NB4 (cell line): ENCODE results near the gene CAMKMT.

ENCODE experiments used
- DNase-seq: peaks from one replicate; pipeline ENCODE4 v3.0.0; 2010; ENCODE audit warnings: low read depth
- H3K4me3 ChIP-seq: one replicate; pipeline ENCODE4 v1.5.1; 2011; ENCODE audit warnings: mild to moderate bottlenecking, low read depth, low read length, moderate library complexity
- CTCF ChIP-seq: IDR thresholded peaks from one replicate; pipeline ENCODE4 v1.5.1; 2012; ENCODE audit warnings: low read depth, low read length
- MYC ChIP-seq: IDR thresholded peaks from 2 replicates; pipeline ENCODE4 v1.6.1; 2011; ENCODE audit warnings: low read depth, low read length
- POLR2A ChIP-seq: IDR thresholded peaks from 2 replicates; pipeline ENCODE4 v1.6.1; 2011; ENCODE audit warnings: mild to moderate bottlenecking; ENCODE audit not compliant: insufficient read length; ENCODE audit errors: extremely low read depth
- TF ChIP-seq, protein P1 (sequence below): IDR thresholded peaks from 2 replicates; pipeline ENCODE4 v1.6.1; 2011; ENCODE audit warnings: low read depth, low read length

CAMKMT gene

GRCh38 chr2:44398243-44398897, 36.6 kb downstream of the CAMKMT start:
- no peak overlapping the region for H3K4me3 ChIP-seq
- TF ChIP-seq, protein P1, sequence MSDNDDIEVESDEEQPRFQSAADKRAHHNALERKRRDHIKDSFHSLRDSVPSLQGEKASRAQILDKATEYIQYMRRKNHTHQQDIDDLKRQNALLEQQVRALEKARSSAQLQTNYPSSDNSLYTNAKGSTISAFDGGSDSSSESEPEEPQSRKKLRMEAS, result no peak
- TF ChIP-seq CTCF, result no peak
- no peak for DNase-seq

DNA sequence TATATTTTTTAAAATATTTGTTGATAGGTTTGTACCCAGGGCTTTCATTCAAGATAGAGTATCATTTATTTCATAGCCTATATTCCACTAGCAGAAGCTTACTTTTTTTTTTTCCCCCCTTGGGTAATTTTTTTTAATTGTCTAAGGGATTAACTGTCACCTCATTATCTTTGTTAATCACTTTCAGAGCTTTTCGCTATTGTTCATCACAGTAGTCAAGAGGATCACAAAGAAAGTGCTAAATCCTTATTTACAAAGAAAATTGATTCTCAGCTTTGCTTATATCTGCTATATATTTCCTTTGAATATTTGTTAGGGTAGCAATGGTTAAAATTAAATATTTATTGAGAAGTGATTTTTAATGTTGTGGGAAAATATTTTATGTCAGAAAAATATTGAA, 59.0 kb downstream of the CAMKMT start:
- DNase-seq, result no peak
- H3K4me3 ChIP-seq, result no peak overlapping the region
- no peak for TF ChIP-seq MYC
- TF ChIP-seq CTCF, result no peak
- TF ChIP-seq POLR2A, result no peak
- TF ChIP-seq, protein P1, result no peak

- TF ChIP-seq CTCF (no peak), MYC (no peak), POLR2A (no peak)
- TF ChIP-seq, protein P1, result no peak
- no peak for DNase-seq
- no peak overlapping the region for H3K4me3 ChIP-seq
These were observed 62.5 kb downstream of the CAMKMT start for GRCh38 chr2:44424211-44424610.

DNA sequence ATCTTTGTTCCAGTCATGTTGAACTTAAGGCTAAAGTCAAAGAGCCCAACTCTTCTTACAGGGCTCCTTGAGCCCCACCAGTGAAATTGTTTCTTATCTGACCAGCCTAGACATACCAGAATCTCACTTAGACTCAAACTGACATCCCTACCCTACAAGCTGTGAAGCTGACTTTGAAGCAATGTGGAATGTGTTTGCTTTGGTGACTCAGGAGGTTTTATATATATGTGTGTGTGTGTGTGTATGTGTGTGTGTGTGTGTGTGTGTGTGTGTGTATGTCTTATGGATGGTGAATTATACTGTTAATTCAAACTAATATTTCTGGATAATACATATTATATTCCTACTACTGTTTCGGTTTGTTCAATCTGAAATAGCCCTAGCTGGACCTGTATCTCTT, 67.3 kb downstream of the CAMKMT start:
- no peak overlapping the region for H3K4me3 ChIP-seq
- no peak for TF ChIP-seq MYC
- no peak for DNase-seq

DNA sequence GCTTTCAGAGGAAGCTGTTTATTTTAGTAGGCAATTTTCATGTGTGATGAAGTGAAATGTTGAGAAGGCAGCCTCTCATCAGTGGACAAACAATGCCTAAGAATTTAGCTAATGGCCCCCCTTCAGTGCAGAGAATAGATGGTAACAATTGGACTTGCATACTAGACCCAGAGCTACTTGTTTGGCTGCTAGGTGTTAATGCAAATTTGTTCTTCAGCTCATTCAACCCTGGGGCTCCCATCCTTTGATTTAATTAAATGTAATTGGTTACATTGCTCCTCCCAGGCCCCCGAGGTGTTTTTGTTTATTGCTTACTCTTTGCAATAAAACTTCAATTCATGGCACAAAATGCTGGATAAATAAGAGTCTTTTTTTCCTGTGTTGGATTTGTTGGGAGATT, 68.6 kb downstream of the CAMKMT start:
- DNase-seq, result no peak
- no peak for TF ChIP-seq MYC
- no peak for TF ChIP-seq CTCF
- TF ChIP-seq, protein P1, result no peak
- no peak for TF ChIP-seq POLR2A
- H3K4me3 ChIP-seq, result no peak overlapping the region

GRCh38 chr2:44433895-44434294, 72.1 kb downstream of the CAMKMT start:
- no peak for TF ChIP-seq CTCF
- TF ChIP-seq, protein P1, result no peak
- TF ChIP-seq POLR2A, result no peak
- TF ChIP-seq MYC, result no peak
- DNase-seq, result no peak

More at GRCh38 chr2:44433895-44434294, 72.1 kb downstream of the CAMKMT start:
- no peak overlapping the region for H3K4me3 ChIP-seq
